DND-41 (cell line): ENCODE results near the gene RPL35.

Source experiments
- ATAC-seq: fragments of 200-7000 bp; cut with Tn5 transposase; 3 replicates; pipeline ENCODE4 v1.9.1; 2021; ENCODE audit warnings: low read depth; ENCODE audit not compliant: insufficient read depth
- DNase-seq: peaks from one replicate; pipeline ENCODE4 v3.0.0-alpha.2; 2020
- H2AFZ ChIP-seq: 2 replicates; pipeline ENCODE4 v1.6.0; 2012; ENCODE audit warnings: low read depth, low read length
- H3K27ac ChIP-seq: 2 replicates; pipeline ENCODE4 v1.5.1; 2012; ENCODE audit warnings: low read length, inconsistent platforms
- H3K27me3 ChIP-seq: fragments of 200-600 bp; sonication (generic); 2 replicates; pipeline ENCODE4 v1.6.0; 2012; ENCODE audit warnings: low read length, mild to moderate bottlenecking, inconsistent platforms; ENCODE audit not compliant: insufficient read depth, poor library complexity
- H3K36me3 ChIP-seq: 2 replicates; pipeline ENCODE4 v1.5.1; 2012; ENCODE audit warnings: low read length, inconsistent platforms; ENCODE audit not compliant: insufficient read depth
- H3K4me1 ChIP-seq: 2 replicates; pipeline ENCODE4 v1.5.1; 2012; ENCODE audit warnings: mild to moderate bottlenecking, low read length; ENCODE audit not compliant: insufficient read depth
- H3K4me2 ChIP-seq: 2 replicates; pipeline ENCODE4 v1.6.0; 2012; ENCODE audit warnings: mild to moderate bottlenecking, moderate library complexity, low read length, inconsistent platforms; ENCODE audit not compliant: insufficient read depth
- H3K4me3 ChIP-seq, 2 experiments: fragments of 200-600 bp in 1 of 2; shearing (Covaris generic) in 1 of 2; 2 replicates each; pipeline ENCODE4 v1.5.1; 2012 to 2016; ENCODE audit warnings: inconsistent platforms in 2 of 2, low read length in 2 of 2, mild to moderate bottlenecking in 2 of 2, low read depth in 1 of 2, moderate library complexity in 1 of 2
- H3K79me2 ChIP-seq: 2 replicates; pipeline ENCODE4 v1.6.0; 2012; ENCODE audit warnings: low read length, inconsistent platforms; ENCODE audit not compliant: insufficient read depth
- H3K9ac ChIP-seq: 2 replicates; pipeline ENCODE4 v1.6.0; 2012; ENCODE audit warnings: low read depth, mild to moderate bottlenecking, inconsistent platforms, low read length, moderate library complexity
- H3K9me3 ChIP-seq: 2 replicates; pipeline ENCODE4 v1.5.1; 2012; ENCODE audit warnings: low read length, moderate library complexity, mild to moderate bottlenecking, inconsistent platforms; ENCODE audit not compliant: insufficient read depth, severe bottlenecking
- H4K20me1 ChIP-seq: 2 replicates; pipeline ENCODE4 v1.6.0; 2012; ENCODE audit warnings: low read length; ENCODE audit not compliant: insufficient read depth
- EZH2 ChIP-seq: IDR thresholded peaks from 3 replicates; pipeline ENCODE4 v1.6.1; 2012; ENCODE audit warnings: borderline replicate concordance, low read depth, mild to moderate bottlenecking, moderate library complexity, low read length, inconsistent platforms; ENCODE audit not compliant: severe bottlenecking
- TF ChIP-seq, protein P1 (sequence below): IDR thresholded peaks from 2 replicates; pipeline ENCODE4 v1.5.1; 2012; ENCODE audit warnings: borderline replicate concordance, low read length, moderate library complexity, mild to moderate bottlenecking; ENCODE audit not compliant: poor library complexity, severe bottlenecking; ENCODE audit errors: extremely low read depth

The RPL35 gene

DNA sequence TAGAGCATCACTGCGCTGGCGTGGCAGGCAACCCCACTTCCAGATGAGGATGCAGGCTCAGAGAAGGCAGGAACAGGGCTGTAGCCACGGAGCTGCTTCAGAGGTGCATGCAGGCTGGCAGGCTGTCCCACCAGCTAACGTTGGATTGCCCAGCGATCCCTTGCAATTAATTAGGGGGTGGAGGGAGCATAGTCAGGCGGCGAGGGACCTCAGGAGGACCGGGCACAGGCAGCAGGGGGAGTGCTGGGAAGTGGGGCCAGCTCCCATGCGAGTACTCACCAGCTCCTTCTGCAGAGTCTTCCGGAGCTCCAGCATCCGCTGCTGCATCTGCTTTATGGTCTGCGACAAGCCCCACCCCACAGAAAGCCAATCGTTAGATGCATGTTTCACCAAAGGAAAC is 20.5 kb upstream of the RPL35 start:
- H3K9me3 ChIP-seq, result no peaks in the 10 kb centered on the region
- ATAC-seq, result no peak
- H3K4me1 ChIP-seq, result no peaks in the 10 kb centered on the region
- H3K4me3 ChIP-seq, result no peak overlapping the region
- no peak overlapping the region for H3K27ac ChIP-seq
- peaks cover 12% of the 10 kb centered on the region for H4K20me1 ChIP-seq
- H3K4me2 ChIP-seq, result no peak overlapping the region
- H3K27me3 ChIP-seq, result no peaks in the 10 kb centered on the region
- H2AFZ ChIP-seq, result no peak overlapping the region
- H3K36me3 ChIP-seq, result peaks cover 60% of the 10 kb centered on the region
- no peak for TF ChIP-seq EZH2
- TF ChIP-seq, protein P1, sequence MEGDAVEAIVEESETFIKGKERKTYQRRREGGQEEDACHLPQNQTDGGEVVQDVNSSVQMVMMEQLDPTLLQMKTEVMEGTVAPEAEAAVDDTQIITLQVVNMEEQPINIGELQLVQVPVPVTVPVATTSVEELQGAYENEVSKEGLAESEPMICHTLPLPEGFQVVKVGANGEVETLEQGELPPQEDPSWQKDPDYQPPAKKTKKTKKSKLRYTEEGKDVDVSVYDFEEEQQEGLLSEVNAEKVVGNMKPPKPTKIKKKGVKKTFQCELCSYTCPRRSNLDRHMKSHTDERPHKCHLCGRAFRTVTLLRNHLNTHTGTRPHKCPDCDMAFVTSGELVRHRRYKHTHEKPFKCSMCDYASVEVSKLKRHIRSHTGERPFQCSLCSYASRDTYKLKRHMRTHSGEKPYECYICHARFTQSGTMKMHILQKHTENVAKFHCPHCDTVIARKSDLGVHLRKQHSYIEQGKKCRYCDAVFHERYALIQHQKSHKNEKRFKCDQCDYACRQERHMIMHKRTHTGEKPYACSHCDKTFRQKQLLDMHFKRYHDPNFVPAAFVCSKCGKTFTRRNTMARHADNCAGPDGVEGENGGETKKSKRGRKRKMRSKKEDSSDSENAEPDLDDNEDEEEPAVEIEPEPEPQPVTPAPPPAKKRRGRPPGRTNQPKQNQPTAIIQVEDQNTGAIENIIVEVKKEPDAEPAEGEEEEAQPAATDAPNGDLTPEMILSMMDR, result no peak
- H3K79me2 ChIP-seq, result no peaks in the 10 kb centered on the region
- DNase-seq, result no peak
- H3K9ac ChIP-seq, result no peak overlapping the region

DNA sequence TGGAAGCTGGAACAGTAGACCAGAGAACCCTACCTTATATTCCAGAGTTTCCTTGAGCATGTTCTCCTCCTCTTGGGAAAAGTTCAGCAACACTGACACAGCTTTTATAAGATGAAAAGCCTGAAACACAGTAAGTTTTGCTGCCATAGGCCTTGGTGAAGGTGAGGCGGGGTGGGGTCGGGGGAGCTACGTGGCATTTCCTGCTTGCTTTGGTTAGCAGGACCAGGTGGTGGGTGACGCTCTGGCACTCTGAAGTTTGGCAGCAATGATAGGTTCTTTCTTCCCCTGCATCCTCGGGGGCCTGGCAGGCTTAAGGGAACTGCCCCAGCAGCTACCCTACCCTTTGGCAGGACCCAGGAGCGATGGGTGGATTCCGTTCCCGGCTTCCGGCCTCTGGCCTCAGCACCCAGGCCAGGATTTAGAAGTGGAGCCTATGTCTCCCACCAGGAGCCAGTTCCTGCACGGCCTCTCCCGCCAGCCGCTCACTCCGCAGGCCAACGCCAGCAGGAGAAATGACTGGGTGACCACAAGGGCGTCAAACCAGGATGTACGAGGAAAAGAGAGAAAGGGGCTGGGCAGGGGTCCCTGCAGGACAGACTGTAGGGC is 19.5 kb upstream of the RPL35 start:
- Histone ChIP-seq H3K9me3 (no peaks in the 10 kb centered on the region), H3K27me3 (no peaks in the 10 kb centered on the region), H2AFZ (no peak overlapping the region), H3K4me2 (no peak overlapping the region), H3K9ac (no peak overlapping the region), H3K36me3 (peaks cover 60% of the 10 kb centered on the region), H3K27ac (no peak overlapping the region), H3K4me3 (no peak overlapping the region), H3K79me2 (peaks cover 3% of the 10 kb centered on the region; the same call in 1 of the 2 replicates), H4K20me1 (peaks cover 20% of the 10 kb centered on the region), H3K4me1 (no peaks in the 10 kb centered on the region)
- DNase-seq, result no peak
- no peak for TF ChIP-seq EZH2
- TF ChIP-seq, protein P1, result no peak
- no peak for ATAC-seq

DNA sequence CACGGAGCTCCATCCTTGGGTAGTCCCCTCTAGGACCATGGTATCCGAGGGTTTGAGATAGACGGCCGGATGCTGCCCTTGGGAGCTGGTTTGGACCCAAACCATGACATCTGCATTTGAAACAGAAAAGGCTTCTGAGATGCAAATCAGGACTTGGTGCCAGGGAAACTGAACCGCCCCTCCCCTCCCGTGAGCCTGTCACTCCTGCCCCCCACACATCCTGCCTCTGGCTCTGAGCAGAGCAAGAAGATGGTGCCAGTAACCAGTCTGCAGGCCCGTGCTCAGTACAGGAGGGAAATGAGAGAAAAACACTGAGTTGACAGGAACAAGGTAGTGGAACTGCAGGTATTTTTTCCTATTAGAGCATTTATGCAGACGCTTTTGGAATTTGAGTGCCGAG is 18.7 kb upstream of the RPL35 start:
- DNase-seq, result no peak
- H3K4me1 ChIP-seq, result no peaks in the 10 kb centered on the region; the same call in 1 of the 2 replicates
- no peak for TF ChIP-seq EZH2
- TF ChIP-seq, protein P1, result no peak
- H3K27ac ChIP-seq, result no peak overlapping the region
- peaks cover 25% of the 10 kb centered on the region for H4K20me1 ChIP-seq
- peaks cover 8% of the 10 kb centered on the region; the same call in 1 of the 2 replicates for H3K79me2 ChIP-seq
- no peak overlapping the region for H3K4me3 ChIP-seq
- H3K9ac ChIP-seq, result no peak overlapping the region
- no peak overlapping the region for H2AFZ ChIP-seq
- no peak overlapping the region for H3K4me2 ChIP-seq
- H3K27me3 ChIP-seq, result no peaks in the 10 kb centered on the region
- peak; percentile 54; the same call in 1 of the 3 replicates for ATAC-seq
- H3K36me3 ChIP-seq, result peaks cover 60% of the 10 kb centered on the region
- H3K9me3 ChIP-seq, result no peaks in the 10 kb centered on the region

DNA sequence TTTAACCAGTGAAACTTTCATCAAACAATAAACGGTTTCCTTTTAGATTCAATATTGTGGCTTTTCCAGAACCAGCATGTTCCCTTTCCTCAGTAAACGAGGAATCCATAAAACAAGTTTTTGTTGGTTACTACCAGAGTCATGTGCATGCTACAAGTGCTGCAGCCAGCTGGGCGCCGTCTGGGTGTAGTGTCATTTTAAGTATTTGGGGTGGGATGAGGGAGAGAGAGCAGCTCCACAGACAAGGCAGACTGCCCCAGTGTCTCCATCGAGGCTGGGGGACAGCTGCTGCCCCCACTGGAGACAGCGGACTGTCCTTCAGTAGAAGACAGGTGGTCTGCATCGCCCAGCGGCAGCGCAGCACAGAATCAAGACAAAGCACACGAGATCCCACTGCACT is 17.5 kb upstream of the RPL35 start:
- peaks cover 69% of the 10 kb centered on the region for H3K36me3 ChIP-seq
- TF ChIP-seq, protein P1, result no peak
- no peak for TF ChIP-seq EZH2
- ATAC-seq, result no peak

More for the DNA sequence above, 17.5 kb upstream of the RPL35 start:
- DNase-seq, result no peak
- no peaks in the 10 kb centered on the region for H3K27me3 ChIP-seq
- no peak overlapping the region for H2AFZ ChIP-seq
- H3K27ac ChIP-seq, result no peak overlapping the region
- no peaks in the 10 kb centered on the region; the same call in 1 of the 2 replicates for H3K4me1 ChIP-seq
- no peaks in the 10 kb centered on the region for H3K9me3 ChIP-seq
- no peak overlapping the region for H3K4me2 ChIP-seq
- peaks cover 19% of the 10 kb centered on the region; the same call in 1 of the 2 replicates for H3K79me2 ChIP-seq
- no peak overlapping the region for H3K4me3 ChIP-seq
- peaks cover 37% of the 10 kb centered on the region for H4K20me1 ChIP-seq
- H3K9ac ChIP-seq, result no peak overlapping the region
